NCI-H226 (cell line): Measurements from ENCODE around the gene AAMP.
"Not testable (repeated sequence)": the region's sequence is repeated elsewhere in the genome, so short reads cannot be mapped to it uniquely, and the experiment has no call there.

Experiments used
- DNase-seq: peaks from one replicate; pipeline ENCODE4 v3.0.0-alpha.2; 2015

Gene AAMP

GRCh38 chr2:218269900-218270720 lies at the start of gene AAMP, which contains the start of gene PNKD:
AAMP (minus strand) TSS chr2:218270137; CDS start chr2:218270086, 51 bp downstream.
PNKD (plus strand) TSS chr2:218270519; CDS start chr2:218270536, 17 bp downstream.
- peak; percentile 87 for DNase-seq

DNA sequence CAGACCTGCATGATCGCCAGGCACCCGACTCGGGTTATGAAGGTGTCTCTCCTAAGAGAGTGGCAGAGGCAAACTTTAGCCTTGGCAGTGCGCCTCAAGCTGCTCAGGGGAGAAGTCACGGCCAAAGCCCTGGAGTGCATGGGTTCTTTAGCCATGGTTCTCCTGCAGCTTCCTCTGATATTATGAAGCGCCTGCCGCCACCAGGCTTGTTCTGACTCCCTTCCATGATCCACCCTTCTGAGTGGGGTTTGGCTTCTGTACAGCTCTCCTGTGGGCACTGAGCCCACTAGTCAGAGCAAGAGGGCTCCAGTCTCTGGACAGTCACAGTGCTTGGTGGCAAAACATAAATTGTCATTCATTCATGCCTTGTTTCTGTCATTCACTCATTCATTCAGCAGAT lies 48.3 kb upstream of the AAMP start:
- DNase-seq: no peak

GRCh38 chr2:218317835-218318234 lies 47.9 kb upstream of the AAMP start:
- DNase-seq: no peak

DNA sequence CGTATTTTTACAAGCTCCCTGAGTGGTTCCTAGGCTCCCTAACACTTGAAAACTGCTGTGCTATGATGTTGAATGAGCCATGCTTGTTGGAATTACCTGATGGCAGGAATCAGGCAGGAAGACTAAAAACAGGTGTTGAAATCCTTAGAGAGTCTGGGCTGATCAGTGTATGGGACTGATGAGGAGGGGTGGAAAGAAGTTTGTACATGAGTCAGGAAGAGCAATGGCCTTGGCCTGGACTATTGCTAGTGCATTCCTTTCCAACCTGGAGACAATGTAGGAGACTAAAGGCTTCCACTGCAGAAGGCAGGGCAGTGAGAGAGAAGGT lies 47.3 kb upstream of the AAMP start:
- DNase-seq: peak; percentile 4

GRCh38 chr2:218315397-218315796 lies 45.5 kb upstream of the AAMP start:
- no peak for DNase-seq

DNA sequence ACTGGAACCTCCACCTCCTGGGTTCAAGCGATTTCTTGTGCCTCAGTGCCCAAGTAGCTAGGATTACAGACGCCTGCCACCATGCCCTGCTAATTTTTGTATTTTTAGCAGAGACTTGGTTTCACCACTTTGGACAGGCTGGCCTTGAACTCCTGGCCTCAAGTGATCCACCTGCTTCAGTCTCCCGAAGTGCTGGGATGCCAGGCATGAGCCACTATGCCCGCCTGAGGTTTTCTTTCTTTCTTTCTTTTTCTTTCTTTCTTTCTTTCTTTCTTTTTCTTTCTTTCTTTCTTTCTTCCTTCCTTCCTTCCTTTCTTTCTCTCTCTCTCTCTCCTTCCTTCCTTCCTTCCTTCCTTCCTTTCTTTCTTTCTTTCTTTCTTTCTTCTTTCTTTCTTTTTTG lies 44.8 kb upstream of the AAMP start:
- DNase-seq: not testable (repeated sequence)

DNA sequence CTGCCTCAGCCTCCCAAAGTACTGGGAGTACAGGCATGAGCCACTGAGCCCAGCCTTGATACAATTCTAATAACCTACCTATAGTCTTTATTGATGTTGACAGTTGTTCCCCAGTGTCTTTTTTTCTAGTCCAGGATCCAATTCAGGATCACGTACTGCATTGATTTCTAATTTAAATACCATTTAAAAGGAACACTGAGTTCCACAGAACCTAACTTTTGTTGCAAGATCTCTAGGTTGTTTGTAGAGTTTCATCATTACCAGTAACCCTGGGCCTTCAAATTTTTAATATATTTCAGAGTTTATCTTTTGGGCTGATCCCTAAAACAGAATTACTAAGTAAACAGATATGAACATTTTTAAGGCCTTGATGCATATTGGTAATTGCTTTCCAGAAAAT lies 43.4 kb upstream of the AAMP start:
- DNase-seq: no peak

GRCh38 chr2:218312267-218312756 lies 42.4 kb upstream of the AAMP start:
- DNase-seq: no peak

DNA sequence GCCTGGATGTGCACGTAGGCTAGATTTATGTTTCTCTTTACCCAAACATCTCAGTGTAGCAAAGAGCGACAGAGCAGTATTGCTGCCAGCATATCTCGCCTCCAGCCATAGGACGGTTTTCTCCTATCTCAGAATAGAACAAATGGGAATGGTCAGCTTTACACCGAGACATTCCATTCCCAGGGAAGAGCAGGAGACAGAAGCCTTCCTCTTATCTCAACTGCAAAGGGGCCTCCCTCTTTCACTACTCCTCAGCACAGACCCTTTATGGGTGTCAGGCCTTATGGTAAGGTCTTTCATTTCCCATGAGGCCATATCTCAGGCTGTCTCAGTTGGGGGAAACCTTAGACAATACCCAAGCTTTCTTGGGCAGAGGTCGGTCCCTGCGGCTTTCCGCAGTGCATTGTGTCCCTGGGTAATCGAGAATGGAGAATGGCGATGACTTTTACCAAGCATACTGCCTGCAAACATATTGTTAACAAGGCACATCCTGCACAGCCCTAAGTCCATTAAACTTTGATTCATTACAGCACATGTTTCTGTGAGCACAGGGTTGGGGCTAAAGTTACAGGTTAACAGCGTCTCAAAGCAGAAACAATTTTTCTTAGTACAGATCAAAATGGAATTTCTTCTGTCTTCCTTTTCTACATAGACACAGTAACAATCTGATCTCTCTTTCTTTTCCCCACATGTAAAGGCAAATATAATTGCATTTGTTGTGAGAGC lies 41.8 kb upstream of the AAMP start:
- DNase-seq: not testable (repeated sequence)

- no peak for DNase-seq
Measured at GRCh38 chr2:218310853-218311540, 41.1 kb upstream of the AAMP start.

DNA sequence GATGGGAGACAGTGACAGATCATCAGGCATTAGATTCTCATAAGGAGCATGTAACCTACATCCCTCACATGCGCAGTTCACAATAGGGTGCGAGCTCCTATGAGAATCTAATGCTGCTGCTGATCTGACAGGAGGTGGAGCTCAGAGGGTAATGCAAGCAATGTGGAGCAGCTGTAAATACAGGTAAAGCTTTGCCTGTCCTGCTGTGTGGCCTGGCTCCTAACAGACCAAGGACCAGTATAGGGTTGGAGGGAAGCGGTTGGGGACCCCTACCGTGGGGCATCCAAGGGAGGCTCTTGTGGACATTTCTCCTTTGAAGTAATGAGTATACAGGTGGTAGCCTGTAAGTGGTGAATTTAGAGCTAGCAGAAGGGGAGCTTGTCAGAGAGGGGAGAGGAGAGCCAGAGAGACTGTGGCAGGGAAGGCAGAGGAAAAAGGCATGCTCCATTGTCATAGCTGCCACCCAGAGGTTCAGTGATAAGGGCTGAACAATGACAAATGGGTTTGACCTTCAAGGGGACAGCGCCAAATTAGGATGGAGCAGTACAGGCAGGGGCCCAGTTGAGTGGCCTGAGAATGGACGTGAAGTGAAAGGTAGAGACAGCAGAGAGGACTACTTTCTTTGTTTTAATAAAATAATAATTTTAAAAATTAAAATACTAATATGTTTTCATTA lies 37.6 kb upstream of the AAMP start:
- no peak for DNase-seq

DNA sequence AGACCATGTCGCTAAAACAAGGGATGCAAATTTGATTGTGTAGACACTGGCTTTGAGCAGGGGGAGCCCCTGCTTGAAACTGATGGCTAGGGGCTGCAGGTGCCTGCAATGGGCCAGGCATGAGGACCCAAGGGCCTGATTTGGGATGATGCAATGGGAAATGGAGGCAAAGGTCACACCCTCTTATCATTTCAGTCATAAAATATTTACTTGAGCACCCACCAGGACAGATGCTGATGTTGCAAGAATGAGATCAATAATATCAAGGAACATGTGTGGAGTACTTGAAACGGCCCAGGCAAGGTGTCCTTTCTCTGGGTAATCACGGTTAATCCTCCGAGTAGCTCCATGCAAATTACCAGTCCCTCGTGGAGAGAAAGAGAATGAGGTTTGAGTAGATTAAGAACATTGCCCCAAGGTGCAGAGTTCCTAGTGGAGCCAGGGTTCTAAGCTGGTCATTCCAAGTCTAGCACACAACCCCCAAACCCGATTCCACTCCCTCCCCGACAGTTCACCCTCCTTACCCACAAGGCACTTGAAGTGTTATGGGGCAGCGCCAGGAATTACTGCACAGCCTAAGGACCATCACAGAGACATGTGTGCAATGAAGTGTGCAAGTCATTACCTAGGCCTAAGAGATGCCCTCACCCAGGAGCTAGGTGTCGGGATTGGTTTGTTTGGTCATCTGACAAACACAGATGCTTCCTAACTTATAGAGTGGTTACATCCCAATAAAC lies 36.4 kb upstream of the AAMP start:
- DNase-seq: no peak

DNA sequence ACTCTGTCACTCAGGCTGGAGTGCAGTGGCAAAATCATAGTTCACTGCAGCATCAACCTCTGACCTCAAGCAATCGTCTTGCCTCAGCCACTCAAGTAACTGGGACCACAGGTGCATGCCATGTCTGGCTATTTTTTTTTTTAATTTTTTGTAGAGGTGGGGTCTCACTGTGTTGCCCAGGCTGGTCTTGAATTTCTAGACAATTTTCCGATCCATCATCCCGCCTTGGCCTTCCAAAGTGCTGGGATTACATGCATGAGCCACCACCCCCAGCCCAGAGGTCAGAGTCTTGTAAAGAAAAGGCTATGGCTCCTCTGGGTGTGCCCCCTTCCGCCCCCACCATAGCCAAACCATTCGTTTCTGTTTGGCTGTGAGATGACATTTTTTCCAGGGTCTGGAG lies 35.4 kb upstream of the AAMP start:
- DNase-seq: no peak

DNA sequence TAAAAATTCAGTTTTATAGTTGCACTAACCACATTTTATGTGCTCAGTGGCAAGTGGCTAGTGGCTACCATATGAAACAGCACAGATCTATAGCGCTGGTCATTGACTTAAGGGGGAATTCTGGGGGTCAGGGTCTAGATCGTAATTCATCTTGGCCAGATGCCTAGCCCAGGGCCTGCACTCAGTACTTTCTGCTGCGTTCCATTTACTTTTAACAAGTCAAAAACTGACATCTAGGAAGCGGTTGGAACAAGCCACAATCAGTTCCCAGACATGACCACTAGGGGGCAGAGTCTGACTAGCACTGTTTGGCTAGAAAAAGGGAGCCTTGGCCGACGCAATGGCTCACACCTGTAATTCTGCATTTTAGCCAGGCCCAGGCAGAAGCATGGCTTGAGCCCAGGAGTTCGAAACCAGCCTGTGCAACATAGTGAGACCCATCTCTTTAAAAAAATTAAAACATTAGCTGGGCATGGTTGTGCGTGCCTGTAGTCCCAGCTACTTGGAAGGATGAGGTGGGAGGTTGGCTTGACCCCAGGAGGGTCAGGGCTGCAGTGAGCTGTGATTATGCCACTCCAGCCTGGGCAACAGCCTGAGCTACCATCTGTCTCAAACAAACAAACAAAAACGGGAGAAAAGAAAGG lies 31.4 kb upstream of the AAMP start:
- peak; percentile 35 for DNase-seq

DNA sequence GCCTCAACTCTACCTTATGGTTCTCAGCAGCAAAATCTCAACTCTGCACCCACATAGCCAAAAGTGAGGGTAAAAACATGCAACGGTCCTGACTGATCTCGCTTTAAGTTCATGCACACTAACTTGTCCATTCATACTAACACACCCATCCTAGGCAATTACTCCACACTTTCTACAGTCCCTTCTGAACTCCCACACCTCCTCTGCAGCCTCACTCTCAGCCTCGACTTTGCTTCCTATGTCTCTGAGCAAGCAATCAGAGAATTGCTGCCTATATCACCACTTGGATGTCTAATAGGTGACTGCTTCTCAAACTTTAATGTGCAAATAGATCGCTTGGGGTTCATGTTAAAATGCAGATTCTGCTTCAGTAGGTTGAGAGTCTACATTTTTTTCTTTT lies 30.2 kb upstream of the AAMP start:
- no peak for DNase-seq

- DNase-seq: no peak
Measured at GRCh38 chr2:218298314-218298875, 28.5 kb upstream of the AAMP start.

DNA sequence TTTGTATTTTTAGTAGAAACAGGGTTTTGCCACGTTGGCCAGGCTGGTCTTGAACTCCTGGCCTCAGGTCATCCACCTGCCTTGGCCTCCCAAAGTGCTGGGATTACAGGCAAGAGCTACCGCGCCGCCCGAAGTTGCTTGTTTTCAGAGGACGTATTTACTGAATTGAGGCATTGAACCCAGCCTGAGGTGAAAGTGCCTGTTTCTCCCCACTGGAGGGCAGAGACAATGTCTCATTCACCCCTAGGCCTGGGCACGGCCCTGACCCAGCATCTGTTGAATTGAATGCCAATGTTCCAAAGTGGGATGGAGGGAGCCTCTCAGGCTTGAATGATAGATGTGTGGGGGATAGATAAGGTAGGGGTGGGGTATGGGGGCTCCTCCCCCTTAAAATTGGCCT lies 26.9 kb upstream of the AAMP start:
- DNase-seq: no peak

DNA sequence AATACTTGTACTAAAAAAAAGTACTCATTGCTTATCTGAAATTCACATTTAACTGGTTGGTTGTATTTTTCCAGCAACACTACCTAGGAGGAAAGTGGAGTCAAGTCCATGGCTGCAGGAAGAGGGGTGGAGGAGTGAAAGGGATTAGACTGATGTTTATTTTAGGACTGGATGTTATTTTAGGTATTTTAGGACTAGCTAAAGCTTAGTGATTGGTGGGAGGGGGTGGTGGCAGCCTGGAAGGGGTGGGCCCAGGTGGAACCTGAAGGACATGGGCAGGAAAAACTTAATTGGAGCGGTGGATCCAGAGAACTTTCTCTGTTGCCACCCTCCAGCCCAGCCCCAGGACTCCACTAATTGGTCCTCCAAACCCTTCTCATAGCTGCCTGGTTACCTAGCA lies 26.3 kb upstream of the AAMP start:
- no peak for DNase-seq

- DNase-seq: peak; percentile 18
Measured at GRCh38 chr2:218295029-218295428, 25.1 kb upstream of the AAMP start.

GRCh38 chr2:218294430-218295022 lies 24.6 kb upstream of the AAMP start:
- no peak for DNase-seq
